SK-N-SH (cell line): Measurements from ENCODE around the gene GRHL3. TPM values are rescaled to one million over a fixed set of nuclear protein-coding genes. Genes with fewer than 3 reads are reported as not detected.

Experiments
- CTCF ChIA-PET: fragments of 300-600, 350-600 bp; formaldehyde crosslinking; extraction: SDS; loops from one replicate; lab custom pipeline; 2021; lab: Yijun Ruan, JAX
- POLR2A ChIA-PET: fragments of 350-600 bp; sonication (Branson Sonifier 250); formaldehyde crosslinking; extraction: SDS; loops from one replicate; lab custom pipeline; 2020; ENCODE audit warnings: antibody characterized with exemption, inconsistent platforms; lab: Yijun Ruan, JAX
- DNase-seq: peaks from one replicate; pipeline ENCODE4 v3.0.0; 2012
- H2AFZ ChIP-seq: fragments of 200-600 bp; sonication (generic); 2 replicates; pipeline ENCODE4 v1.8.1; 2016; ENCODE audit warnings: antibody characterized with exemption, mild to moderate bottlenecking, low read depth
- H3F3A ChIP-seq: fragments of 200-600 bp; sonication (generic); replicated peaks from 2 replicates; pipeline ENCODE3; 2016; ENCODE audit warnings: antibody characterized with exemption, mild to moderate bottlenecking; ENCODE audit not compliant: insufficient read depth
- H3K27ac ChIP-seq, 2 experiments: fragments of 200-500 bp in 1 of 2; fragments of 200-600 bp in 1 of 2; sonication (Bioruptor generic) in 1 of 2; sonication (generic), shearing (Covaris generic) in 1 of 2; 2 replicates each; pipeline versions ENCODE4 v1.5.1 to v1.6.1; 2014 to 2016; ENCODE audit warnings: low read depth in 2 of 2, inconsistent platforms in 1 of 2, low read length in 1 of 2, mild to moderate bottlenecking in 1 of 2, mixed read lengths in 1 of 2
- H3K27me3 ChIP-seq: fragments of 200-600 bp; sonication (generic), shearing (Covaris generic); 2 replicates; pipeline ENCODE4 v1.6.1; 2016; ENCODE audit warnings: mixed run types; ENCODE audit not compliant: insufficient read depth
- H3K36me3 ChIP-seq, 2 experiments: fragments of 200-500 bp in 1 of 2; fragments of 200-600 bp in 1 of 2; sonication (Bioruptor generic) in 1 of 2; sonication (generic) in 1 of 2; replicated peaks in 1 of 2; 2 replicates each; pipeline versions ENCODE3 to v1.5.1; 2014 to 2016; ENCODE audit warnings: low read length in 1 of 2, mild to moderate bottlenecking in 1 of 2; ENCODE audit not compliant: insufficient read depth in 2 of 2, control insufficient read depth in 1 of 2
- H3K4me1 ChIP-seq, 2 experiments: fragments of 200-500 bp in 1 of 2; fragments of 200-600 bp in 1 of 2; sonication (Bioruptor generic) in 1 of 2; sonication (generic), shearing (Covaris generic) in 1 of 2; 2 replicates each; pipeline versions ENCODE4 v1.5.1 to v1.6.1; 2014 to 2016; ENCODE audit warnings: low read depth in 1 of 2, low read length in 1 of 2, mixed run types in 1 of 2; ENCODE audit not compliant: insufficient read depth in 2 of 2, control insufficient read depth in 1 of 2
- H3K4me2 ChIP-seq: fragments of 200-600 bp; sonication (generic), shearing (Covaris generic); 2 replicates; pipeline ENCODE4 v1.6.1; 2017; ENCODE audit warnings: mixed run types
- H3K4me3 ChIP-seq, 2 experiments: fragments of 200-500 bp in 1 of 2; fragments of 200-600 bp in 1 of 2; sonication (Bioruptor generic) in 1 of 2; sonication (generic), shearing (Covaris generic) in 1 of 2; 2 replicates each; pipeline versions ENCODE4 v1.5.1 to v1.8.1; 2014 to 2016; ENCODE audit warnings: low read depth in 2 of 2, inconsistent platforms in 1 of 2, low read length in 1 of 2, mild to moderate bottlenecking in 1 of 2, mixed read lengths in 1 of 2, moderate library complexity in 1 of 2
- H3K79me2 ChIP-seq: fragments of 200-600 bp; sonication (generic); 2 replicates; pipeline ENCODE4 v1.8.1; 2017; ENCODE audit warnings: mild to moderate bottlenecking; ENCODE audit not compliant: insufficient read depth
- H3K9ac ChIP-seq: fragments of 200-600 bp; sonication (generic); 2 replicates; pipeline ENCODE4 v1.6.1; 2017; ENCODE audit warnings: mixed run types
- H3K9me2 ChIP-seq: fragments of 200-600 bp; sonication (generic); 2 replicates; pipeline ENCODE4 v1.6.1; 2017; ENCODE audit warnings: mixed run types
- H3K9me3 ChIP-seq: fragments of 200-600 bp; sonication (generic); 2 replicates; pipeline ENCODE4 v1.6.1; 2017; ENCODE audit warnings: mixed run types, mild to moderate bottlenecking, moderate library complexity
- H4K20me1 ChIP-seq: fragments of 200-600 bp; sonication (generic); 2 replicates; pipeline ENCODE4 v1.6.1; 2017; ENCODE audit warnings: mild to moderate bottlenecking, mixed run types; ENCODE audit not compliant: insufficient read depth
- ELF1 ChIP-seq: IDR thresholded peaks from 2 replicates; pipeline ENCODE4 v1.4.0; 2012
- EP300 ChIP-seq, 2 experiments: IDR thresholded peaks; 2 replicates each; pipeline versions ENCODE4 v1.4.0 to v1.6.1; 2012; ENCODE audit warnings: borderline replicate concordance in 1 of 2, low read depth in 1 of 2, low read length in 1 of 2
- FOXM1 ChIP-seq: IDR thresholded peaks from 2 replicates; pipeline ENCODE4 v1.4.0; 2012; ENCODE audit warnings: low read depth, mild to moderate bottlenecking
- GATA2 ChIP-seq: sonication (generic); formaldehyde crosslinking; IDR thresholded peaks from 2 replicates; pipeline ENCODE4 v1.5.0; 2020; ENCODE audit warnings: mild to moderate bottlenecking, missing genetic modification reagents
- JUND ChIP-seq: IDR thresholded peaks from 2 replicates; pipeline ENCODE4 v1.4.0; 2012
- MEF2A ChIP-seq: IDR thresholded peaks from 2 replicates; pipeline ENCODE4 v1.4.0; 2012; ENCODE audit warnings: low read depth, borderline replicate concordance
- MXI1 ChIP-seq: IDR thresholded peaks from 2 replicates; pipeline ENCODE4 v1.6.1; 2012; ENCODE audit warnings: mild to moderate bottlenecking, low read depth, low read length, improper control_type of control experiment
- NFIC ChIP-seq: IDR thresholded peaks from 2 replicates; pipeline ENCODE4 v1.4.0; 2012; ENCODE audit warnings: borderline replicate concordance
- POLR2AphosphoS5 ChIP-seq: IDR thresholded peaks from 2 replicates; pipeline ENCODE4 v1.6.1; 2012; ENCODE audit warnings: low read depth, low read length
- RAD21 ChIP-seq: IDR thresholded peaks from 2 replicates; pipeline ENCODE4 v1.6.1; 2012; ENCODE audit warnings: mild to moderate bottlenecking, low read length
- RFX5 ChIP-seq: IDR thresholded peaks from 2 replicates; pipeline ENCODE4 v1.6.1; 2012; ENCODE audit warnings: mild to moderate bottlenecking, improper control_type of control experiment, low read length
- RXRA ChIP-seq: IDR thresholded peaks from 2 replicates; pipeline ENCODE4 v1.4.0; 2012; ENCODE audit warnings: low read depth, mild to moderate bottlenecking, borderline replicate concordance
- SMC3 ChIP-seq: IDR thresholded peaks from 2 replicates; pipeline ENCODE4 v1.6.1; 2012; ENCODE audit warnings: low read depth, low read length, improper control_type of control experiment
- TEAD4 ChIP-seq: IDR thresholded peaks from 2 replicates; pipeline ENCODE4 v1.4.0; 2012; ENCODE audit warnings: mild to moderate bottlenecking, borderline replicate concordance; ENCODE audit not compliant: insufficient read depth
- YY1 ChIP-seq: IDR thresholded peaks from 2 replicates; pipeline ENCODE4 v1.4.0; 2012; ENCODE audit warnings: low read depth, mild to moderate bottlenecking
- WGBS: methylation state at CpG from one replicate; pipeline ENCODE4 v1.1.6; 2017; ENCODE audit warnings: low lambda C conversion rate; 5-methylcytosine and 5-hydroxymethylcytosine counted together
- polyA plus RNA-seq, 3 experiments: library from polyadenylated mRNA; depleted of rRNA; stranded (reverse); fragments of >200 nt; gene quantifications; 2 replicates each; pipeline ENCODE4 v1.2.3, GENCODE V29; 2012
- TF ChIP-seq, protein P1 (sequence below): IDR thresholded peaks from 2 replicates; pipeline ENCODE4; 2012
- TF ChIP-seq, protein P2 (sequence below): fragments of 200-600 bp; sonication (generic); IDR thresholded peaks from 2 replicates; pipeline ENCODE4 v1.6.1; 2017; ENCODE audit warnings: antibody characterized with exemption, mild to moderate bottlenecking, moderate library complexity
- TF ChIP-seq, protein P3 (sequence below): IDR thresholded peaks from 2 replicates; pipeline ENCODE4 v1.4.0; 2012; ENCODE audit warnings: low read depth, borderline replicate concordance
- TF ChIP-seq, protein P4 (sequence below): fragments of 150-350 bp; IDR thresholded peaks from 2 replicates; pipeline ENCODE4 v1.6.1; 2017; ENCODE audit warnings: antibody characterized with exemption, low read length, low read depth, borderline replicate concordance
- TF ChIP-seq, protein P5 (sequence below): IDR thresholded peaks from 2 replicates; pipeline ENCODE4 v1.4.0; 2012; ENCODE audit warnings: low read depth

Gene GRHL3
- polyA plus RNA-seq, 1 of the 3 experiments (the other 2 are of a cell fraction), result 0.05 TPM

DNA sequence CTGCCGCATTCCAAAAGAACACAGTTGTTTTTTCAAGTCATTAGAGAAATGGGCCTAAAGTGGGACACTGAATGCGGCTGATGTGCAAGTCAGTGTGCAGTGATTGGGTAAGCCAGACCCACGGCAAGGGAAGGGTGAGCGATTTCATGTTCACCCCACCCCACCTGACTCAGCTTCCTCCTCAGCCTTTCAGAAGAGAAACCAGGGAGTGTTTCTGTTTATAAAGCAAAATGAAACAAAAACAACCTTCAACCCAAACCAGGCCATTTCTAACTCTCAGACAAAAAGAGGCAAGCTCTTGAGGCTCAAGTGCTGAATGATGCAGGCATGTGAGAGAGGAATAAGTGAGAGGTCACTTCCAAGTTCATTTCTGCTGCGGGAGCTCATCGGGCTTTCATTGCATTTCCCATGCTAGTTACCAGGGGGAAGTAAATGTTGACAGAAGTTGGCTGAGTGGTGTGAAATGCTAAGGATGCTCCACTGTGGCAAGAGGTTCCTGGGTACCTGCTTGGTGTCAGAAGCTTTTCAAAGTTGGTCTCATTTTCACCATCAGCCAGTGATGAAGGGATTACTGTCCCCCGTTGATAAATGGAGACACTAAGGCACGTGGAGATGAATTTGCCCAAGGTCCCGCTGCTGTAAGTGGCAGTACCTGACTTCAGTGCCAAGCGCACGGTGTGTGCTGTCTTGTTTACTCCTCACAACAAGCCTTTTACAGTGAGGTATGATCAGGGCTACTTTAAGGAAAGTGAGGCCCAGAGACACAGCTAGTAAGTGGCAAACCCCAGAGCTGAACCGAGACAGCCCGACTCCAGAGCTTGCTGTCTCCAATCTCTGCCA lies 65.3 kb downstream of the GRHL3 start:
- Histone ChIP-seq H3K27ac (0 out of 4 replicates have a peak overlapping the region, but pooled peaks of 1 of the 2 experiments have one; percentile 22), H3K79me2 (no peaks in the 10 kb centered on the region), H4K20me1 (no peaks in the 10 kb centered on the region), H3K27me3 (no peaks in the 10 kb centered on the region), H3K4me1 (peaks cover 3 to 7% of the 10 kb centered on the region in 2 experiments; a peak in 2 of 4 replicates), H3K36me3 (peaks cover 4% of the 10 kb centered on the region in 2 experiments), H3K9ac (no peak overlapping the region), H3F3A (no peaks in the 10 kb centered on the region), H3K4me3 (no peak overlapping the region), H2AFZ (no peak overlapping the region), H3K4me2 (no peak overlapping the region), H3K9me2 (no peaks in the 10 kb centered on the region), H3K9me3 (no peaks in the 10 kb centered on the region)
- ChIA-PET CTCF (interaction anchor here (1.1 to 8.9 kb wide), 3 partner anchors 179 to 234 kb away, joined by 3 to 106 read pairs (median 6); no protein-coding TSS in a partner anchor), POLR2A (no interaction called here)
- DNase-seq, result no peak
- TF ChIP-seq GATA2 (CRISPR knock-in tag) (no peak), EP300 (IDR thresholded peaks at IDR 0.05; ENCODE audit: borderline replicate concordance in 1 of 2, low read depth in 1 of 2, low read length in 1 of 2) (no peak), FOXM1 (no peak), YY1 (no peak), RAD21 (no peak), JUND (no peak), MXI1 (no peak), ELF1 (no peak), MEF2A (no peak), TEAD4 (no peak), NFIC (no peak), POLR2AphosphoS5 (no peak), SMC3 (no peak), RFX5 (no peak), RXRA (no peak)
- TF ChIP-seq, protein P1, sequence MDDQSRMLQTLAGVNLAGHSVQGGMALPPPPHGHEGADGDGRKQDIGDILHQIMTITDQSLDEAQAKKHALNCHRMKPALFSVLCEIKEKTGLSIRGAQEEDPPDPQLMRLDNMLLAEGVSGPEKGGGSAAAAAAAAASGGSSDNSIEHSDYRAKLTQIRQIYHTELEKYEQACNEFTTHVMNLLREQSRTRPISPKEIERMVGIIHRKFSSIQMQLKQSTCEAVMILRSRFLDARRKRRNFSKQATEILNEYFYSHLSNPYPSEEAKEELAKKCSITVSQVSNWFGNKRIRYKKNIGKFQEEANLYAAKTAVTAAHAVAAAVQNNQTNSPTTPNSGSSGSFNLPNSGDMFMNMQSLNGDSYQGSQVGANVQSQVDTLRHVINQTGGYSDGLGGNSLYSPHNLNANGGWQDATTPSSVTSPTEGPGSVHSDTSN, result no peak
- TF ChIP-seq, protein P2, sequence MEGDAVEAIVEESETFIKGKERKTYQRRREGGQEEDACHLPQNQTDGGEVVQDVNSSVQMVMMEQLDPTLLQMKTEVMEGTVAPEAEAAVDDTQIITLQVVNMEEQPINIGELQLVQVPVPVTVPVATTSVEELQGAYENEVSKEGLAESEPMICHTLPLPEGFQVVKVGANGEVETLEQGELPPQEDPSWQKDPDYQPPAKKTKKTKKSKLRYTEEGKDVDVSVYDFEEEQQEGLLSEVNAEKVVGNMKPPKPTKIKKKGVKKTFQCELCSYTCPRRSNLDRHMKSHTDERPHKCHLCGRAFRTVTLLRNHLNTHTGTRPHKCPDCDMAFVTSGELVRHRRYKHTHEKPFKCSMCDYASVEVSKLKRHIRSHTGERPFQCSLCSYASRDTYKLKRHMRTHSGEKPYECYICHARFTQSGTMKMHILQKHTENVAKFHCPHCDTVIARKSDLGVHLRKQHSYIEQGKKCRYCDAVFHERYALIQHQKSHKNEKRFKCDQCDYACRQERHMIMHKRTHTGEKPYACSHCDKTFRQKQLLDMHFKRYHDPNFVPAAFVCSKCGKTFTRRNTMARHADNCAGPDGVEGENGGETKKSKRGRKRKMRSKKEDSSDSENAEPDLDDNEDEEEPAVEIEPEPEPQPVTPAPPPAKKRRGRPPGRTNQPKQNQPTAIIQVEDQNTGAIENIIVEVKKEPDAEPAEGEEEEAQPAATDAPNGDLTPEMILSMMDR, result no peak
- TF ChIP-seq, protein P3, sequence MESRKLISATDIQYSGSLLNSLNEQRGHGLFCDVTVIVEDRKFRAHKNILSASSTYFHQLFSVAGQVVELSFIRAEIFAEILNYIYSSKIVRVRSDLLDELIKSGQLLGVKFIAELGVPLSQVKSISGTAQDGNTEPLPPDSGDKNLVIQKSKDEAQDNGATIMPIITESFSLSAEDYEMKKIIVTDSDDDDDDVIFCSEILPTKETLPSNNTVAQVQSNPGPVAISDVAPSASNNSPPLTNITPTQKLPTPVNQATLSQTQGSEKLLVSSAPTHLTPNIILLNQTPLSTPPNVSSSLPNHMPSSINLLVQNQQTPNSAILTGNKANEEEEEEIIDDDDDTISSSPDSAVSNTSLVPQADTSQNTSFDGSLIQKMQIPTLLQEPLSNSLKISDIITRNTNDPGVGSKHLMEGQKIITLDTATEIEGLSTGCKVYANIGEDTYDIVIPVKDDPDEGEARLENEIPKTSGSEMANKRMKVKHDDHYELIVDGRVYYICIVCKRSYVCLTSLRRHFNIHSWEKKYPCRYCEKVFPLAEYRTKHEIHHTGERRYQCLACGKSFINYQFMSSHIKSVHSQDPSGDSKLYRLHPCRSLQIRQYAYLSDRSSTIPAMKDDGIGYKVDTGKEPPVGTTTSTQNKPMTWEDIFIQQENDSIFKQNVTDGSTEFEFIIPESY, result no peak
- TF ChIP-seq, protein P4, sequence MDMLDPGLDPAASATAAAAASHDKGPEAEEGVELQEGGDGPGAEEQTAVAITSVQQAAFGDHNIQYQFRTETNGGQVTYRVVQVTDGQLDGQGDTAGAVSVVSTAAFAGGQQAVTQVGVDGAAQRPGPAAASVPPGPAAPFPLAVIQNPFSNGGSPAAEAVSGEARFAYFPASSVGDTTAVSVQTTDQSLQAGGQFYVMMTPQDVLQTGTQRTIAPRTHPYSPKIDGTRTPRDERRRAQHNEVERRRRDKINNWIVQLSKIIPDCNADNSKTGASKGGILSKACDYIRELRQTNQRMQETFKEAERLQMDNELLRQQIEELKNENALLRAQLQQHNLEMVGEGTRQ, result no peak
- TF ChIP-seq, protein P5, sequence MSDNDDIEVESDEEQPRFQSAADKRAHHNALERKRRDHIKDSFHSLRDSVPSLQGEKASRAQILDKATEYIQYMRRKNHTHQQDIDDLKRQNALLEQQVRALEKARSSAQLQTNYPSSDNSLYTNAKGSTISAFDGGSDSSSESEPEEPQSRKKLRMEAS, result no peak
- 90% methylated on average over 8 of the region's 13 CpGs for WGBS
